GM12864 (cell line): Measurements from ENCODE around the gene ZNF385B.
"Not testable (repeated sequence)": the region's sequence is repeated elsewhere in the genome, so short reads cannot be mapped to it uniquely, and the experiment has no call there.

ENCODE experiments used
- DNase-seq: peaks from one replicate; pipeline ENCODE4 v3.0.0-alpha.2; 2011; ENCODE audit warnings: low read depth
- H3K4me3 ChIP-seq: 2 replicates; pipeline ENCODE4 v1.5.1; 2011; ENCODE audit warnings: mild to moderate bottlenecking, low read depth, low read length, control low read depth
- TF ChIP-seq, protein P1 (sequence below): IDR thresholded peaks from 2 replicates; pipeline ENCODE4 v1.5.1; 2011; ENCODE audit warnings: low read depth, mild to moderate bottlenecking, moderate library complexity, low read length, control low read depth, inconsistent platforms; ENCODE audit errors: missing control alignments

The ZNF385B gene

DNA sequence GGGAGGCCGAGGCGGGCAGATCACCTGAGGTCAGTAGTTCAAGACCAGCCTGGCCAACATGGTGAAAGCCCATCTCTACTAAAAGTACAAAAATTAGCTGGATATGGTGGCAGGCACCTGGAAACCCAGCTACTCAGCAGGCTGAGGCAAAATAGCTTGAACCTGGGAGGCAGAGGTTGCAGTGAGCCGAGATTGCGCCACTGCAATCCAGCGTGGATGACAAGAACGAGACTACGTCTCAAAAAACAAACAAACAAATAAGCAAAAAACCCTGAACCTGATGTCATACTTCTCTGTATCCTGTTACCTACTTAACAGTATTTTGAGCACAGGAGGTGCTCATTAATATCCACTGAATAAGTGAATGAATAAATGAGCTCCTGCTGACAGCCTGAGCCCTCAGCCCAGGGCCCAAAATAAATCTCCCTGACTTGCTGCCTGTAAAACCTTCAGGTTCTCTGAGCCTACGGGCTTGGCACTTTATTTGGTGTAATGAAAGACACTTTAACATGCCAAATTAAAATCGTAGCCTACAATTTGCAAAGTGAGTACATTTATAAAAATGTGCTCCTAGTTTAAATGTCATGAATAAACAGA is 215.1 kb downstream of the ZNF385B start:
- TF ChIP-seq, protein P1, sequence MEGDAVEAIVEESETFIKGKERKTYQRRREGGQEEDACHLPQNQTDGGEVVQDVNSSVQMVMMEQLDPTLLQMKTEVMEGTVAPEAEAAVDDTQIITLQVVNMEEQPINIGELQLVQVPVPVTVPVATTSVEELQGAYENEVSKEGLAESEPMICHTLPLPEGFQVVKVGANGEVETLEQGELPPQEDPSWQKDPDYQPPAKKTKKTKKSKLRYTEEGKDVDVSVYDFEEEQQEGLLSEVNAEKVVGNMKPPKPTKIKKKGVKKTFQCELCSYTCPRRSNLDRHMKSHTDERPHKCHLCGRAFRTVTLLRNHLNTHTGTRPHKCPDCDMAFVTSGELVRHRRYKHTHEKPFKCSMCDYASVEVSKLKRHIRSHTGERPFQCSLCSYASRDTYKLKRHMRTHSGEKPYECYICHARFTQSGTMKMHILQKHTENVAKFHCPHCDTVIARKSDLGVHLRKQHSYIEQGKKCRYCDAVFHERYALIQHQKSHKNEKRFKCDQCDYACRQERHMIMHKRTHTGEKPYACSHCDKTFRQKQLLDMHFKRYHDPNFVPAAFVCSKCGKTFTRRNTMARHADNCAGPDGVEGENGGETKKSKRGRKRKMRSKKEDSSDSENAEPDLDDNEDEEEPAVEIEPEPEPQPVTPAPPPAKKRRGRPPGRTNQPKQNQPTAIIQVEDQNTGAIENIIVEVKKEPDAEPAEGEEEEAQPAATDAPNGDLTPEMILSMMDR, result no peak
- H3K4me3 ChIP-seq, result no peak overlapping the region
- no peak for DNase-seq

DNA sequence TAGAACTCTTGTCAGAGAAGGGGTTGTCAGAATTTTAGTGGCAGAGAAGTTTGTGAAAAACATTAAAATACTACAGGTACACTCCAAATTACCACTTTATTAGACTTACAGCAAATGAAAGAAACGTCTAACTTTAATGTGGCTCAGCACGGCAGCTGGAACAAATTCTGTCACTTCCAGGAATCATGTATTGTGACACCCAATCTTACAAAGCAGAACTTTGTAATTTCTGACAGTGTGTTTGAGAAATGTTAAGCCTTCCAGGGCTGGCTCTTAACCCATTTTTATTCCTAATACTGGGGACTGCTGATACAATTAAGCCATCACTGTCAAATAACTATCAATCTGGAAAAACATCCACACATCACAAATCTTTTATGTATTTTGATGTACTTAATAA is 216.4 kb downstream of the ZNF385B start:
- no peak for DNase-seq
- H3K4me3 ChIP-seq, result no peak overlapping the region
- TF ChIP-seq, protein P1, result no peak

DNA sequence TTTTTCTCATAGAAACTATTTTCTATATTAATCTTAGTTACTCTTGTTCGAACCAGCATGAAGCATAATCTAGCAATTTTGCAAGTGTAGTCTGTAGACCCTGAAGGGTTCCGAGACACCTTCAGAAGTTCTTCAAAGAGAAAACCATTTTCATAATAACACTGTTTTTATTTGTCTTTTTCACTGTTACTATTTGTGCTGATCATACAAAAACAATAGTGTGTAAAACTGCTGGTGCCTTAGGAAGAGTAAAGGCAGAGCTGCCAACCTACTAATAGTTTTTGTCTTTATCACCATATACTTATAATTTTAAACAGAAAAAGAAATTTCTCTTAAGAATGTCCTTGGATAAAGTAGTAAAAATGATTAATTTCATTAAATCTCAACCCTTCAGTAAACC is 218.9 kb downstream of the ZNF385B start:
- no peak for DNase-seq
- no peak overlapping the region for H3K4me3 ChIP-seq
- TF ChIP-seq, protein P1, result no peak

DNA sequence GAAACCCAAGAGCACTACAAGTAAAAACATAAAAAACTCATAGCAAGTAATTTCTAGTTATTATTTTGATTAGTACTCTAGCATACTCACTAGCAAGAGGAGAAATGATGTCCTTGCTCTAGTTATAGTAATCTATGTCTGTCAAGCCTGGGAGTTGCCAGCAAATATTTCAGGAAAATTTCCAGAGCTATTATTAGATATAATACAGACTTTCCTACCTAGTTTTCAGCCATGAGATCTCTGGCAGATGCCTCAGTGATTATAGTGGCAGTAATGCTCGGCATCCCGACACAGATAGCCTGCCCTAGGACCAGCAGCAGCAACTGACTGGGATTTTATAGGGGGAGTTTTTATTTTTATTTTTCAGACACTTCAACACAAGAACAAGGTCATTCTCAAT is 224.4 kb downstream of the ZNF385B start:
- no peak for DNase-seq
- H3K4me3 ChIP-seq, result no peak overlapping the region
- TF ChIP-seq, protein P1, result no peak

DNA sequence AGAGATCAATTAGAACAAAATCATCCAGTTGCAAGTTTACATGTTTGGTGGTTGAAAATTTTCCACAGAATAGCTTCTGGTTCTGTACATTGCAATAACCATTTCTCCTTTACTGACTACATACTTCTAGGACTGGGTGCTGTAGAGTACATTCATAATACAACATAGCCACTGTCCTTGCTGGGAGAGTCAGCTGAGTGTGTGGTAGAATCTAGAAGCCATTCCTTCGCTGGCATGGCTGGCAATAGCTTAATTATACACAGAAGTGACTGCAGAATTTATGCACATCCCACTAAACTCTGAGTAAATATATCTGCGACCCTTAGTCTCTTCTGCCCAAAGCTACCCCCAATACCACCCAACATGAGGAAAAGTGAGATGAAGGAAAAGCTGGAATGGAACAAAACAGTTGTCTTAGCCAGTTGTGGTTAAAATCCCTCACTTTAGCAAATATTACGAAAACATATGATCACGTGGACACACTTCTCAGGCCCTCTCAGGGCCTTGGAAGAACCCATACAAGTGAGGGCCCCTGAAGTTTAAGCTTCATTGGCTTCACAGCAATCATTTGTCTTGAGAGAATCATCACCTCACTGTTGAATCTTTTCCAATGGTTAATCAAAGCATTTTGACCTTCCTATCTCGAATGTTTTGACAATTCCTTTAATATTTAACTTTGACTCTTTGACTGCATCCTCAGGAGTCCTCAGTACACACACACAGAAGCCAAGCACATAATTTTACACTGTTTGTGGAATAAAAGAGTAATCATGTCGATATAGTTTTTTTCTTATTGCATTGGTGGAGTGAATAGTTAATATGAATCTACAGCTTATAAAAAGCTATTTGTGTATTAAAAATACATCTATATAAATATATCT is 225.1 kb downstream of the ZNF385B start:
- H3K4me3 ChIP-seq, result no peak overlapping the region
- TF ChIP-seq, protein P1, result no peak
- DNase-seq, result no peak

DNA sequence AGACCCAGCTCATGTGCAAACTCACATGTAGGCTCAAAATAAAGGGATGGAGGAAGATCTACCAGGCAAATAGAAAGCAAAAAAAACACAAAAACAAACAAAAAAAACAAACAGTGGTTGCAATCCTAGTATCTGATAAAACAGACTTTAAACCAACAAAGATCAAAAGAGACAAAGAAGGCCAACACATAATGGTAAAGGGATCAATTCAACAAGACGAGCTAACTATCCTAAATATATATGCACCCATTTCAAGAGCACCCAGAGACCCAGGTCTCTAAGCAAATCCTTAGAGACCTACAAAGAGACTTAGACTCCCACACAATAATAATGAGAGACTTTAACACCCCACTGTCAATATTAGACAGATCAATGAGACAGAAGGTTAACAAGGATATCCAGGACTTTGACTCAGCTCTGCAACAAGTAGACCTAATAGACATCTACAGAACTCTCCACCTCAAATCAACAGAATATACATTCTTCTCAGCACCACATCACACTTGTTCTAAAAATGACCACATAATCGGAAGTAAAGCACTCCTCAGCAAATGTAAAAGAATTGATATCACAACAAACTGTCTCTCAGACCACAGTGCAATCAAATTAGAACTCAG is 229.5 kb downstream of the ZNF385B start:
- H3K4me3 ChIP-seq, DNase-seq: not testable (repeated sequence)

DNA sequence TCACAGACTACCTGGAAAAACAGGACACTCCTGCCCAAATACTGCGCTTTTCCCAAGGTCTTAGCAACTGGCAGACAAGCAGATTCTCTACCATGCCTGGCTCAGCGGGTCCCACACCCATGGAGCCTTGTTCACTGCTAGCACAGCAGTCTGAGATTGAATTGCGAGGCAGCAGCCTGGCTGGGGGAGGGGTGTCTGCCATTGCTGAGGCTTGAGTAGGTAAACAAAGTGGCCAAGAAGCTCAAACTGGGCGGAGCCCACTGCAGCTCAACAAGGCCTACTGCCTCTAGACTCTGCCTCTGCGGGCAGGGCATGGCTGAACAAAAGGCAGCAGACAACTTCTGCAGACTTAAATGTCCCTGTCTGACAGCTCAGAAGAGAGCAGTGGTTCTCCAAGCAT is 231.6 kb downstream of the ZNF385B start:
- not testable (repeated sequence) for DNase-seq, H3K4me3 ChIP-seq
